HG02970 (cell line): ENCODE measurements around the gene MATN1.
"Not testable (repeated sequence)": the region's sequence is repeated elsewhere in the genome, so short reads cannot be mapped to it uniquely, and the experiment has no call there.

Experiments used
- ATAC-seq: cut with Tn5 transposase; IDR thresholded peaks from one replicate; pipeline ENCODE4 v1.9.1; 2021; ENCODE audit warnings: mild to moderate bottlenecking, moderate library complexity, moderate number of reproducible peaks; ENCODE audit not compliant: unreplicated experiment, low FRiP score

Gene MATN1, protein sequence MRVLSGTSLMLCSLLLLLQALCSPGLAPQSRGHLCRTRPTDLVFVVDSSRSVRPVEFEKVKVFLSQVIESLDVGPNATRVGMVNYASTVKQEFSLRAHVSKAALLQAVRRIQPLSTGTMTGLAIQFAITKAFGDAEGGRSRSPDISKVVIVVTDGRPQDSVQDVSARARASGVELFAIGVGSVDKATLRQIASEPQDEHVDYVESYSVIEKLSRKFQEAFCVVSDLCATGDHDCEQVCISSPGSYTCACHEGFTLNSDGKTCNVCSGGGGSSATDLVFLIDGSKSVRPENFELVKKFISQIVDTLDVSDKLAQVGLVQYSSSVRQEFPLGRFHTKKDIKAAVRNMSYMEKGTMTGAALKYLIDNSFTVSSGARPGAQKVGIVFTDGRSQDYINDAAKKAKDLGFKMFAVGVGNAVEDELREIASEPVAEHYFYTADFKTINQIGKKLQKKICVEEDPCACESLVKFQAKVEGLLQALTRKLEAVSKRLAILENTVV

GRCh38 chr1:30723331-30723755 is at the start of gene MATN1:
MATN1 (minus strand) TSS chr1:30723585; CDS start chr1:30723551, 34 bp downstream.
- no peak for ATAC-seq

- ATAC-seq = no peak
Measured at GRCh38 chr1:30771005-30771404, 47.6 kb upstream of the MATN1 start.

DNA sequence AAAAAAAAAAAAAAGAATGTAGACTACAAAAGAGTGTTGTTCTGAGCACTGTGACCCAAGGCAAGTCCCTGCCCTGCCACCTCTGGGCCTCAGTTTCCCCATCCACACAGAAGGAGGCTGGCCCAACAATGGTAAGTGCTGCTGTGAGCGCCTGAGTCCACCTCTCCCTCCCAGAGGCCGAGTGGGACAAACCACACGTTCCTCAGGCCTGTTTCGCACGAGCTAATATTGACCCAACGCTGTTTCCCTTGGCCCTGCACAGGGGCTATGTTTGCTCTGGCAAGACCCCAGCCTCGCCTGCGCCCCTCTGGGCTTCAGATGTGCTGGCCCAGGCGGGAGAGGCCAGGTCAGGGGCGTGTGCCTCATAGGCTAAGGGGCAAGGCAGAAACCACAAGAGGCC is 46.8 kb upstream of the MATN1 start:
- no peak for ATAC-seq

DNA sequence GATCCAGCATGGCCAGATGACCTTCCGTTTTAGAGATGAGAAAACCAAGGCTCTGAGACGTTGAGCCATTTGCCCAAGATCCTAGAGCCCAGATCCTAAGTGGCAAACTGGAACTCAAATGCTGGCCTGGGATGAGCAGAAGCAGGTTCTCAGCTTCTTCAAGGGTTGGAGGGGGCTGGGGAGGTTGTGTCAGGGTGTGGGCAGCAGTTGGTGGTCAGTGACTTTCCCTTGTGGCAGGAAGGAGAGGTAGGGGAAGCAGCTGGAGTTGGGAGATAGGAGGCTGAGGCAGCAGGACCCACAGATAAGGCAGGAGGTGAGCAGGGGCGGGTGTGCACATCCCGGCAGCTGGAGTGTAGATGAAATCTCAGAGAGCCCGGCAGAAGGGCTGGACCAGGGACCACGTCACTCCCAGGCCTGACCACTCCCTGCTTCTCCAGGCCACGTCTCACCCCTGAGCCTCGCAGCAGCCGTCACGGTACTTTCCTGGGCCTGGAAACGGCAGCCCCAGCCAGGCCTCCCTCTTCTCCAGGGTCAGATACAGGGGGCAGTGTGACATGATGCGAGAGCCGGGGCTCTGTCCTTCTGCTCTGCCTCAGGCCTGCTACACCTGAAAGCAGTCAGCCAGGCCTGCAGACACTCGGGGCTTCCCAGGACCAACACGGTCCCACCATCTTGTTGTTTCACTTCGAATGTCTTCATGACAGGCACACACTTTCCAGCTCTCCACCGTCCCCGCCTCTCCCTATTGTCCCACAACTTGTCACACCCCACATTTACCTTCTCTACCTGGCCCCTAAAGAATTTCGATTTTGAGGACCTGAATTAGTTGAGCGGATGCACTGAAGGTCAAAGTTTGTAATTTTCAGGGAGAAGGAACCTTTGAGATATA is 45.7 kb upstream of the MATN1 start:
- no peak for ATAC-seq

DNA sequence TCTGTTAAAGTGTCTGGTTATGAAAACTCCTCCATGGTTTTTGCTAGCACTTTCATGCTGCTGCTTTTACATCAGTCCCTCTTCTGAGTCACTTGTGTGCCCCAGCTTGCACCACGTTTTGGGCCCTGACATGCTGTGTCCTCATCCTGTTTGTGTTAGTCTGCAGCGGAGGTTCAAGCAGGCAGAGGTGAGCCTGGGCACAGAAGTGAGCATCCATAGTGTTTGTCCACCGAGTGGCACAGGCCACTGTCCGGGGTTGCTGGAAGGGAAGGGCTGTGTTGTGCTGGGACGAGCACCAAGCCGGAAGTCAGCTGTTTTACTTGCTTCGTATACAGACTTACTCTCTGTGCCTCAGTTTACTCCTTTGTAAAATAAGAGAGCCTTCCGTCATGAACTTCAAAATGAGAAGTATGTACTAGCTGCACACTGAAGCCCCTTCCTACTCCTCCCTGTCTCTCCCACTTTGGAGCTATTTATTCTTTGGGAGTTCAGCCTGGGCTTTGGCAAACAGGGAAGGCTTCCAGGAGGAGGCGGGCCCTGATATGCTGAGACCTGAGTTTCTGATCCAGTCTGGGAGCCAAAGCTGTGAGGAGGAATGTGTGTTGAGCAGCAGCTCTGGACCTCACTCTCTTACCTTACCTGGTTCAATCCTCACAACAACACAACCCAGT is 44.9 kb upstream of the MATN1 start:
- no peak for ATAC-seq

DNA sequence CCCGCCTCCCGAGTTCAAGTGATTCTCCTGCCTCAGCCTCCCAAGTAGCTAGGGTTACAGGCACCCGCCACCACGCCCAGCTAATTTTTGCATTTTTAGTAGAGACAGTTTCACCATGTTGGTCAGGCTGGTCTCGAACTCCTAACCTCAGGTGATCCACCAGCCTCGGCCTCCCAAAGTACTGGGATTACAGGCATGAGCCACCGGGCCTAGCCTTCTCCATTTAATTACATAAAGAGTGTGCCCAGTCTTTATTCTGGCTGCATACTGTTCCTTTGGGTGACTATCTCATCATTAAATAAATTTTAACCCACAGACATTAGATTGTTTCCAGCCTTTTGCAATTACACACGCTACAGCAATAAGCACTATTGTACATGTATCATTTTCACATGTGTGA is 43.6 kb upstream of the MATN1 start:
- not testable (repeated sequence) for ATAC-seq

GRCh38 chr1:30765556-30766434 is 42.4 kb upstream of the MATN1 start:
- no peak for ATAC-seq

- no peak for ATAC-seq
Measured at GRCh38 chr1:30764939-30765555, 41.7 kb upstream of the MATN1 start.

GRCh38 chr1:30764396-30764795 is 41.0 kb upstream of the MATN1 start:
- ATAC-seq = no peak

DNA sequence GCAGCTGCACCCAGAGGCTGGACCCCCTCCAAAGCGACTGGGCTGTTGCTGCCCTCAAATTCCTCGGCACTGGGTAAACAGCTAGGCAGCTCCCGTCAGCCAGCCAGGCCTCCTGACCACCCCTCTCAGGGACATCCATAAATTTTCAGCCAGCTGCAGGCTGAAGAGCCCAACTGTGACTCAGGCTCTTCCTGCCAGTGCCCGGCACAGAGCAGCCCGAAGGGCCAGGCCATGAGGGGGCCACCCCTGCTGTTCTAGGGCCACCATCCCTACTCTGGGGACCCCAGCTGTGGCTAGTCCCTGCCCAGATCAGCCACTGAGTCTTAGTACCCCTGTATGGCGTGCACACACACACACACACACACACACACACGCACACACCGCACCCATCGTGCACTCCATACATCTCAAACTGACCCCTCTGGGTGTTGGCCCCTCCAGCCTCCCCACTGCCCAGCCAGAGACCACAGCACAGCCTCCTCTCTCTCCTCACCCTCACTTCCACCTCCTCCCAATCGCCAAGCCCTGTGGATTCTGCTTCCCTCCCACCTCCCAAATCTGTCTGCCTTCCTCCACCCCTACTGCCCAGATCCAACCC is 40.4 kb upstream of the MATN1 start:
- ATAC-seq = no peak

- ATAC-seq = no peak
Measured at GRCh38 chr1:30762930-30763650, 39.7 kb upstream of the MATN1 start.

DNA sequence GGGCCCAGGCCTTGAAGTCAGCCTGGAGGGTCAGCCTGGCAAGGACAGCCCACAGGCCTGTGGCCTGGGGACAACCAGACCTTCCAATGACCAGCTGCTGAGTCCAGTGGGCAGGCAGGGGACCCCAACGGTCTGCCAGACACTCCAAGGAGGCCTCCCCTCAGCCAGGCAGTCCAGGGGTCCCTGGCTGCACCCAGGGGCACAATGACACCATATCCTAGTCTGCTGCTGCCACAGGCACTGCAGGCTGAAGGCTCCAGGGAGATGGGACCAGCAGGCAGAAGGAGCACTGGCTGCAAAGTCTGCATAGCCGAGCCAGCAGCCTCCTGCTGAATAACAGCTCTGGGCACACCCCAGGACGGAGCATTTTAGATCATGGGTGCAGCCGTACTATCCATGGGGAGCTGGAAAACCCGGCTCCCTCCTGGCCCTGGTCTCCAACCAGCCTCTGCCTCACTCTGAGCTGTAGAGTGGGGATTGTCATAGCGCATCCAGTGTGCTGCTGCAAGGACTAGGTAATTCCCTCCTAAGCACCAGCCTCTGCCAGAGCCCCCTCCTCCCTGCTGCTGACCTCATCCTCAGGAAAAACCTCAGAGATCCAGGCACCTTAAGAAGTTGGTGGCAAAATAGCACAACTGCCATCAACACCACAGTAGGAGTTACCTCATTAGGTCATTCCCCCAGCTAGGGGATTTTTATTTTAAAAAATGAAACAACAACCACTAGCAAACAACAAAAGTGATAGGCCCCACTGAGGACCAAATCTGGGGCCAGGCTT is 39.0 kb upstream of the MATN1 start:
- ATAC-seq = no peak

GRCh38 chr1:30761381-30762151 is 38.2 kb upstream of the MATN1 start:
- ATAC-seq = no peak

GRCh38 chr1:30760596-30761324 is 37.4 kb upstream of the MATN1 start:
- ATAC-seq = no peak

- ATAC-seq = no peak
Measured at GRCh38 chr1:30759718-30760281, 36.4 kb upstream of the MATN1 start.
